NCI-H1092 (cell line): Measurements from ENCODE around the gene ZNF609.

ENCODE experiments used
- DNase-seq: peaks from one replicate; lab custom pipeline; 2025; lab: John Stamatoyannopoulos, UW

ZNF609 gene

GRCh38 chr15:64460206-64460723 lies at the start of gene ZNF609:
TSS of gene ZNF609 (plus strand) at chr15:64460578. CDS start at chr15:64499420, 38,842 bp downstream.
- DNase-seq, result peak; percentile 87

- no peak for DNase-seq
Measured at GRCh38 chr15:64412216-64412615, 48.2 kb upstream of the ZNF609 start.

- DNase-seq, result no peak
Measured at GRCh38 chr15:64422697-64423096, 37.7 kb upstream of the ZNF609 start.

- DNase-seq, result no peak
Measured at GRCh38 chr15:64423970-64424369, 36.4 kb upstream of the ZNF609 start.

- no peak for DNase-seq
Measured at GRCh38 chr15:64425221-64425620, 35.2 kb upstream of the ZNF609 start.

- DNase-seq, result no peak
Measured at GRCh38 chr15:64426845-64427465, 33.4 kb upstream of the ZNF609 start.

- DNase-seq, result no peak
Measured at GRCh38 chr15:64429448-64429847, 30.9 kb upstream of the ZNF609 start.

- peak; percentile 44 for DNase-seq
Measured at GRCh38 chr15:64430000-64430735, 30.2 kb upstream of the ZNF609 start.

- no peak for DNase-seq
Measured at GRCh38 chr15:64437982-64438381, 22.4 kb upstream of the ZNF609 start.

- no peak for DNase-seq
Measured at GRCh38 chr15:64438653-64439447, 21.5 kb upstream of the ZNF609 start.

GRCh38 chr15:64441852-64442251 lies 18.5 kb upstream of the ZNF609 start:
- DNase-seq, result no peak

GRCh38 chr15:64443016-64443415 lies 17.4 kb upstream of the ZNF609 start:
- DNase-seq, result no peak

GRCh38 chr15:64443747-64444621 lies 16.4 kb upstream of the ZNF609 start:
- no peak for DNase-seq

GRCh38 chr15:64444836-64445235 lies 15.5 kb upstream of the ZNF609 start:
- DNase-seq, result no peak

- no peak for DNase-seq
Measured at GRCh38 chr15:64447536-64448315, 12.7 kb upstream of the ZNF609 start.

- peak; percentile 71 for DNase-seq
Measured at GRCh38 chr15:64452988-64453688, 7.2 kb upstream of the ZNF609 start.

GRCh38 chr15:64453689-64454037 lies 6.7 kb upstream of the ZNF609 start:
- no peak for DNase-seq

- DNase-seq, result no peak
Measured at GRCh38 chr15:64454282-64454681, 6.1 kb upstream of the ZNF609 start.

- DNase-seq, result no peak
Measured at GRCh38 chr15:64455961-64456371, 4.4 kb upstream of the ZNF609 start.

GRCh38 chr15:64456634-64457108 lies 3.7 kb upstream of the ZNF609 start:
- DNase-seq, result no peak
